GM21723 (cell line): ENCODE data around the gene TMEM101.
"Not testable (repeated sequence)": the region's sequence is repeated elsewhere in the genome, so short reads cannot be mapped to it uniquely, and the experiment has no call there.

ENCODE experiments used
- ATAC-seq: cut with Tn5 transposase; IDR thresholded peaks from one replicate; pipeline ENCODE4 v1.9.1; 2021; ENCODE audit warnings: mild to moderate bottlenecking, moderate library complexity; ENCODE audit not compliant: unreplicated experiment

TMEM101 gene

DNA sequence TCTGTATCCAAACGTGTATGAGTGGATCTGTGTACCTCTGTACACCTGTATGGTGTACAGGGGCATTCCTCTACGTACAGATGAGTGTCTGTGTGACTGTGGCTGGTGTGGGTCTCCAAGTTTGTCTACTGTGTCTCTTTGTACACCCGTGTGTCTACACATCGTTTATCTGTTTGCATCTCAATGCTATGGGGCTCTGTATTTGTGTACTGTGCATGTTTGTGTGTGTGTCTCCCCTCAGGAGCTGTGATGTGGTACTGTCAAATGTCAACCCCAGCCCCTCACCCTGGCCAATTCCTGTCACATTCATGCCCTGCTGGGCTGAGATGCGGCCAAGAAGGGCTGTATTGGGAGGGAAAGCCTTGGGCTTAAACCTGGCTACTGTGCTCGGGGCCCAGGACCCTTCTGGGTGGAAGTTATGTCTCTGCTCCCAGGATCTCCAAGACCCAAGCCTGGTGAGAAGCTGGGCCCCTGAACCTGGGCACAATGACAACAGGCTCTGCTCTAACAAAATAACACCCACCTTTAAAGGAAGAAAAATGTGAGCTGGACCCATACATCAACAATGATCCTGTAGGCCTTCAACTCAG lies 13.8 kb downstream of the TMEM101 start:
- ATAC-seq = no peak

DNA sequence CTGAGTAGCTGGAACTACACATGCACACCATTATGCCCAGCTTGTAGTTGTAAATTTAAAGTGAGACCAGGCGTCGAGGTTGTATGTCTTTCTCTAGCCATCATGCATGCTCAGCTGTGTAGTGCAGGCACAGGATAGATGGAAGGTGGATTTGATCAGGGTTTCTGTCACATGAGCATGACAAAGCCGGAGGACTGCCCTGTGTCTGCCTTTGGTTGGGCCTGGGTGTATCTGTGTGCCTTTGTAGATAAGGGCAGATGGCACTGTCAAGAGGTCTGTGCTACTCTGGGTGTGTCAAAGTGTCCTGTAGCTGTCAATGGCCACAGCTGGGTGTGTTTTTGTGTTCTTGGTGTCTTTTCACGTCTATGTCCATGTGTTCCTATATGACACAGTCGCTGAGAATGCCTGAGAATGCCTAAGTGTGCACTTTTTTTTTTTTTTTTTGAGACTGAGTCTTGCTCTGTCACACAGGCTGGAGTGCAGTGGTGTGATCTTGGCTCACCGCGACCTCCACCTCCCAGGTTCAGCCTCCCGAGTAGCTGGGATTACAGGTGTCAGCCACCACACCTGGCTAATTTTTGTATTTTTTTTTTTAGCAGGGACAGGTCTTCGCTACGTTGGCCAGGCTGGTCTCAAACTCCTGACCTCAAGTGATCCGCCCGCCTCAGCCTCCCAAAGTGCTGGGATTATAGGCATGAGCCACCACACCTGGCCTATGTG lies 14.5 kb downstream of the TMEM101 start:
- ATAC-seq = no peak

DNA sequence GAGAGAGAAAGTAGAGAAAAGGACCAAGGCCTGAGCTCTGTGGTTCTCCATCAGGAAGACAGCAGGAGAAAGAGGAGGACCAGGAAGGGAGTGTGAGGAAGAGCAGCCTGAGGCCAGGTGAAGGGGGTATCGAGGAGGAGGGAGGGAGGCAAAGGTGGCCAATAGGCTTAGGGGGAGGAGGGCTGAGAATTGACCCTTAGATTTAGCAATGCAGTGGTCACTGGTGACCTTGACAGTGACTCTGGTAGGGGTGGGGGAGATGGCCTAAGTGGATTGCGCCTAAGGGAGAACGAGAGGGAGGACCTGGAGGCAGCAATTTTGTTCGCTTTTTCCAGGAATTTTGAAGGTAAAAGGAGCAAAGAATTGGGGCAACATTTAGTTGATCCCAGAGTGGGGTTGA lies 15.7 kb downstream of the TMEM101 start:
- no peak for ATAC-seq

DNA sequence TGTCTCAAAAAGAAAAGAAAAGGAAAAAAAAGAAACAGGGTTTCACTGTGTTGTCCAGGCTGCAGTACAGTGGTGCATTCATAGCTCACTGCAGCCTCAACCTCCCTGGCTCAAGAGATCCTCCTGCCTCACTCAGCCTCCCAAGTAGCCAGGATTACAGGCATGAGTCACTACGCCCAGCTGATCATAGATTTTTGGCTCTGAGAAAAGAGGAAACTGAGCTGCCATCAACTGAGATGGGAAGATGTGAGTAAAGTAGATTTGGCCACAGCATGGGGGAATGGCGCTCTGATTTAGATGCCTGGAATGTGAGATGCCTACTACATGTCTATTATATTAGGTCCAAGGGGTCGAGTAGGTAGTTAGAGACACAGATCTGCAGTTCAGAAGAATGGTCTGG lies 16.2 kb downstream of the TMEM101 start:
- no peak for ATAC-seq

DNA sequence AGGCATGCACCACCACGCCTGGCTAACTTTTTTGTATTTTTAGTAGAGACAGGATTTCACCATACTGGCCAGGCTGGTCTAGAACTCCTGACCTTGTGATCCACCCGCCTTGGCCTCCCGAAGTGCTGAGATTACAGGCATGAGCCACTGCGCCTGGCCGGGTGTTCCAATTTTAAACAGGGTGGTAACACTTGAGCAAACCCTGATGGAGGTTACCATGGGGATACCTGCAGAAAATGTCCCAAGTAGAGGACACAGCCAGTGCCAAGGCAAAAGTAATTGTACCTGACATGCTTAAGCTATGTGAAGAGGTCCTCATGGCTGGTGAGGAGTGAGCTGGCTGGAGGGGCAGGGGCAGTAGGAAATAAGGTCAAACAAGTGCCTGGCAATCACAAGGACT lies 17.6 kb downstream of the TMEM101 start:
- not testable (repeated sequence) for ATAC-seq

DNA sequence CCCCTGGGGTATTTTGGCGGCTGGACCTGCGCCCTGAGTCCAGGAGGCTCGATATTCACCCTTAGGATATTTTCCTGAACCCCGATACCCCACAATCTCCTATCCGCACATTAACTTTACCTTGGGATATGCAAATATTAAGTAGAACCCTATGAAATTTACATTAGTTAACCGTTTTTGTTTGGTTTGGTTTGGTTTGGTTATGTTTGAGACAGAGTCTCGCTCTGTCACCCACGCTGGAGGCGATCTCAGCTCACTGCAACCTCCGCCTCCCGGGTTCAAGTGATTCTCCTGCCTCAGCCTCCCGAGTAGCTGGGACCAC lies 19.7 kb downstream of the TMEM101 start:
- no peak for ATAC-seq

DNA sequence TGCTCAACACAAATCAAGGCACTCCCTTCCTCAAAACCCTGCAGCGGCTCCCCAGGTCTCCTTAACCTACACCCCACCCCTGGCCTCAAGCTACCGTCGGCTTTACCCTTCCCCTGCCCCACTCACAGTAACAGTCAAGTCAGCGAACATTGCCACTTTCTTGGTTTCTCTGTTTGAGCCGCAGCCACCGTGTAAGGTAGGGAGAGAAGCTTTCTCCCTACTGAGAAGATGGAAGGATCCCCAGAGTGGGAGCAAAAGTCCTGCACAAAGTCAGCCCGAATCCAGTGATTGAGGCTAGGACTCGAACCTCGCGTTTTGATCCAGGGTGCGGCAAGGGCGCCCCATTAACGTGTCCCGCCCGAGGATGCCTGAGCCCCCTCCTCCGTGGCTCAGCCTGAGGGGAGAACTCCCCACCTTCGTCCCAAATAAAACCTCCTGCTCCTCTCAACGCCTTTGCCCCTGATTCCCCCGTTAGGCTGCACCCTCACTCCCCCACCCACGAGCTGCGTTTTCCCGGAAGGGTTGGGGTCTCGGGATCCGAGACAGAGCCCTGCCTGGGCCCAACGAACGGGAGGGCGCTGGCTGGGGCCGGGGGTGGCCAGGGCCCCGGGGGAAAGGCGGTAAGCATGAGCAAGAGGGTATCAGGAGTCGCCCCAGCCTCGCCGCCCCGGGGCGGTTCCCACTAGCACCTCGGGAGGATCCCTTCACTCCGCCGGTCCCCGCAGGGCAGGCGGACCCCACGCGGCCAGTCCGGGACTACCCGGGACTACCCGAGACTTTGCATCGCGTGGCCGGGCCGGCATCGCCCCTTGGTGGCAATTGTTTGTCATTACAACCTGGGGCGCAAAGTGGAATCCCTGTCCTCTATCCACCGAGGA lies 20.3 kb downstream of the TMEM101 start:
- no peak for ATAC-seq

DNA sequence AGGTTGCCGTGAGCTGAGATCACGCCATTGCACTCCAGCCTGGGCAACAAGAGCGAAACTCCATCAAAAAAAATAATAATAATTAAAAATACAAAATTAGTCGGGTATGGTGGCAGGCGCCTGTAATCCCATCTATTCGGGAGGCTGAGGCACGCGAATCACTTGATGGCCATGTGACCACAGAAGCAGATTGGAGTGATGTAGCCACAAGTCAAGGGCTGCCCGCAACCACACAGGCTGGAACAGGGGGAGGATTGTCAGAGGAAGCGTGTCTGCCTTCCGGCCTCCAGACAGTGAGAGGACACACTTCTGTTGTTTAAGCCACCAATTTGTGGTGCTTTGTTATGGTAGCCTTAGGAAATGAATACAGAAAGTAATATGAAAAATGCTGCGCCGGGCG lies 22.1 kb downstream of the TMEM101 start:
- no peak for ATAC-seq

DNA sequence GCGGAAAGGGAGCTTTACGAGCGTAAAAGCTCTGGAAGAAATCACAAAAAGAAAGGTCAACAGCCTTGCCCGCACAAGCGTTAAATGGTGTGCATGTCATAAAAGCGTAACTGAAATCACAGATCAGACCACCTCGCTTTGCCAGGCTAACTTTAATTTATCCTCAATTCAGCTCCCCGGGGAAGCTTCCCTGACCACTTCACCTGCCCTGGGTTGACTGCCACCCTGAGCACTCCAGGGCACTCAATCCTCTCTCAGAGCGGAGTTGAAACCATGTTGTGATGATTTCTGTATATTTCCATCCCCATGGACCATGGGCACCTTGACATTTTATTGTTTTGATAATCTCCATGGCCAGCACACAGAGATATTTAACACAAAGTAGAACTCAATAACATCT lies 26.5 kb downstream of the TMEM101 start:
- ATAC-seq = no peak

DNA sequence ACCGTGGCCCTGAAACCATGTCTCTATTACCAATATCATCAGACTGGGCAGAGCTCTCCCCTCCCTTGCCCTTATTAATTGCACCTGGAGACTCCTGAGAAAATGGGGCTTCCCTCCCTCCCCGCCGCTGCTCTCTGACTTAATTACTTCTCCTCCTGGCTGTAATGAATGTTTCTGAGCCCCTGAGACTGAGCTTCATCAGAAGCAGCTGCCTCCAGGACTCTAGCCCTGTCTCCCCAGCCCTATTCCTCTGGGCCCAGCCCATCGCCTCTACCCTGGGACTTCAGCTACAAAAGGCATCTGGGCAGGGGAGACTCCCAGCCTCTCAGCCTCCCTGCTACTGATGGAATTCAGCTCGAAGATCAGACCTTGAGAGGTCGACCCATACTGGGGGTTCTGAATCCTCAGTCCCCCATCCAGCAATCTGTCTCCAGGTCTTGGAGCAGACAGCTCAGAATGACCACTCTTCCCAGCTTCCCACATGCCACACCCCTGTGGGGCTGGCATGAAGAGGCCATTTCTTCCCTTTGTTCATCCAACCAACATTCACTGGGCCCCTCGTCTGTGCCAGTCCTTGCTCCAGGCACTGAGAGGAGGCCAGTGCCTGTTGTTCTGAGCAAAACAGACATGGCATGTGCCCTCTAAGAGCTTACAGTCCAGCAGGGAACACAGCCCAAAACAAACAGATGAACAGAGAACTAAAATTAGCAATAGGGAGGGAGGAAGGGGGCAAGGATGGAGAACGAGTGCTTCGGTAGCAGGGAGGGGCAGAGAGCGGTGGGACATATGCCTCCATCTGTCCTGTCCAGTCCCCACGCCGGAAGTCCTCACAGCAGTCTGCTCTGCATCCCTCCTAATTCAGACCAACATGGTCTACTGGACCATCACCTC lies 27.4 kb downstream of the TMEM101 start:
- no peak for ATAC-seq

DNA sequence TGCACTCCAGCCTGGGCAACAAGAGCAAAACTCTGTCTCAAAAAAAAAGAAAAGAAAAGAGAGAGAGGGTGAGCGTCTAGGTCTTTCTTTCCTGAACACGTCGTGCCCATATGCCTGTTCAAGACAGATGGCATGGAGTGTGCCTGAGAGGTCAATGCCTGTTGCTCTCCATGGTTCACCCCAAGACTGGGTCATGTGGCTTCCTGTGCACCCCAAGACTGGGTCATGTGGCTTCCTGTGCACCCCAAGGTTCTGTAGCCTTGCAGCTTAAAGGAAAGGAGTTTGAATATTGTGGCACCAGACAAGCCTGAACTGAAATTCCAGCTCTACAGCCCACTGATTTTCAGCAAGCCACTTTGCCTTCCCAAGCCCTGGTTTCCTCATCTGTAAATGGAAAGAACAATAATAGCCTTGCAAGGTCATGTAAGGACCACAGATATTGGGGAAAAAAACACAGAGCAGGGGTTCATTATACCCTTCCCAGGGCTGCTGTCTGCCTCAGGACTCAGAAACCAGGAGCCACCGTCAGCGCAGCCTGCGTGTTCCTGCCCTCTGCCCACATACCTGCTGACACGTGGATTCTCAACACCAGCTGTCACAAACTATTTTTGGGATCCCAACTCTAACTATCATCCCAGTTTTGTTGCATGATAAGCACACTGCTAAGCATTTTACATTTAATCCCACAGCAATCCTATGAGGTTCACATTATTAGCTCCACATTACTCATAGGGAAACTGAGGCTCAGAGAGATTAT lies 28.4 kb downstream of the TMEM101 start:
- ATAC-seq = no peak

DNA sequence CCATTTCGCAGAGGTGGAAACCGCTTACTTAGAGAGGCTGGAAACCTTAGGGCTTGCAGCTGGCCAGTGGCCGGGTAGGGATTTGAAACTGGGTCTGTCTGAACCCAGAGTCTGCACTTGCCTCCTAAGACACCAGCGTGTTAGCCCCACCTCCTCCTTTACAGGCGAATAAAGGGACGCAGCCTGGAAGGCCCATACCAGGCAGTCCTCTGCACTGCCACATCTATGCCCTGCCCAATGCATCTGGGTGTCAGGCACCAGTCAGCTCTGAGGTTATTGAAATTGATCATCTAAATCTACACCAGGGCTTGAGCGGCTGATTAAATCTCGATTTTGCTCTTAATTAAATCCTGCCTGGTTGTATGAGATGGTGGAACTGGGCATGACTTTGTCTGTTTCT lies 30.2 kb downstream of the TMEM101 start:
- no peak for ATAC-seq

DNA sequence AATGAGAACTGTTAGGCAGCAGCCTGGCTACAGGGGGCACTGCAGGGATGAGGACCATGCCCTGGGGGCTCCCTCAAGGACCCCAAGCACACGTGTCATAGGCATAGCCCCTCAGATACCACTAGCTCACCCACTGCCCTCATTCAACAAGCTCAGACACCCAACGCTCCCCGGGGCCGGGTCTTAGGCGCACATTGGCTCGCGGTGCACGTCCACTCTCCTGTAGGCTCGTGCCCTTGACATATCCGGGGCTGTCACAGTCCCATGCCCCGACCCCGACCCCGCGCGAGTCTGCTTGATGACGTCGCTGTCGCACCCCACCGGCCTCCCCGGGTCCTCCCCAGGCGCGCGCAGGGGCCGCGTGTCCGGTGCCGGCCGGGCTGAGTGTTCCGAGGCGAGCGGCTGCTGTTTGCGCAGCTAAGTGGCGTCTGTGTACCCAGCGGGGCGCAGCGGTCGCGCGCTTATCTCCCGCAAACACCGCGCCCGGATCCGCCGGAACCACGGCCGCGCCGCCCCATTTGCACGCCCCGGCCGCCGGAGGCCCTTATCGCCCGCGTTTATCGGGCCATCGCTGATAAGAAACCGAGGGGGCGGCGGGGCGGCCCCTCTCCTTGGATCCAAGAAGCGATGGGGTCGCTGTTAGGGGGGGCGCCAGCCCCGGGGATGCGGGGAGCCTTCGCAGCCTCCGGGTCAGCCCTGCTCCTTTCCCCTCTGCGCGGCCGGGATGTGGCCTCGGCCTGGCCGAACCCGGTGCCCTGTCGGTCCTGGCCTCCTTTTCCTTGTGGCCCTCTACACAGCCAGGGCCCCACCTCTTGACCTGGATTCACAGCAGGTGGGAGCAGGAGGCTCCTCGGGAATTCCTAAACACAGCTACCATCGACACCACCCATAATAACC lies 31.0 kb downstream of the TMEM101 start:
- no peak for ATAC-seq

DNA sequence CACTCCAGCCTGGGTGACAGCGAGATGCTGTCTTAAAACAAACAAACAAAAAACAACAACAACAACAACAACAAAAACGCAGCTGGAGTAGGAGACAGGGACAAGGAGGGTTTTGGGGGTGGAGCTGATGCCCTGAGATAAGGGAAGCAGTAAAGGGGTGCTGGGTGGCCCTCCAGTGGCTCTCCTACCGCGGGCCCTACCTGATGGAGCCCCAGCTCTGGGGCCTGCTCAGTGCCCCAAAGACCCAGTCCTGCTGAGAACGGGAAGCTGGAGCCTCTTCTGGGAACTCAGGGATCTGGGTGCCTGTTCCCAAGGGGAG lies 31.6 kb downstream of the TMEM101 start:
- ATAC-seq = no peak

DNA sequence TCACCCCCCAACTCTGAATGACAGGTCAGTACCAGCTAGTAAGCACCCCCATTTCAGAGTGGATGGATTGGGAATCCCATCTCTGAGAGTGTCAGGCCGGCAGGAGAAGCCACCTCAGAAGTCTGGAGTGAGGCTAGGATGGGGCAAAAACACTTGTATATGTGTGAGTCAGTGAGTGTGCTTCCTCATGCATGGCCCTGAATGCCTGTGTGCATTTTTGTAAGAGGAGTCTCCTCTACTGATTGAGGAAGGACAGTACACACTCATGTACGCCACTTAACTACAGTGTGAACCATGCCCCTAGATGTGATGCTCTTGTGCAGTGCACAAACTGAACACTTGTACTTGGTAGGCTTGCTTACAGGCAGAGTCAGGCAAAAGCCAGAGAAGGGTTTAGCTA lies 32.6 kb downstream of the TMEM101 start:
- no peak for ATAC-seq

DNA sequence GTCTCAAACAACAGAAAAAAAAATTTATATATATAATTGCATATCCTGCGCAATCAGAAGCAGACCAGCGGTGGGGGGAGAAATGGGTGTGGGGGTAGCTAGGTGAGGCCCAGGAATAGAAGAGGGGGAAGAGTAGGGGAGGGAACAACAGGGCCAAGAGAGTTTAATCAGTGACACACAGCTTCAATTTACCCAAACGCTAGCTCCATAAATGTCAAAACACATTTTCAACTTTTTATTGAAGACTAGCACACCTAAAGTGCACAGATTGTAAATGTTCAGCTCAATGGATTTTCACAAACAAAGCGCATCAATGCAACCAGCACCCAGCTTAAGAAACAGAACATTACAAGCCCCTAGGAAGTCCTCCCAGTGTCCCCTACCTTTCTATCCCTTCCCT lies 35.1 kb downstream of the TMEM101 start:
- no peak for ATAC-seq

DNA sequence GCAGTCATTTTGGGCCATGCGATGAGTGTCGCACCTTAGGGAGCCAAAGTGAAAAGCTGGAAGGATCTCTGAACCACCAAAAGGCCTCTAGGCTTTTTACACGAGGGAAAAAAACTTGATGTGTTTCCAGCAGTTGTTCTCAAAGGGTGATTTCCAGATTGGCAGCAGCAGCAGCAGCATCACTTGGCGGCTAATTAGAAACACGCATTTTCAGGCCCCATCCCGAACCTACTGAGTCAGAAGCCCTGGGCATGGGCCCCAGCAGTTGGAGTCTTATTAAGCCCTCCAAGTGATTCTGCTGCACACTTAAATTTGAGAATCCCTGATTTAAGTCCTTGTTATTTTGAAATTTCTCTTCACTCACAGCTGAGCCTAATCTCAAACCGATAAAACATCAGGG lies 35.8 kb downstream of the TMEM101 start:
- ATAC-seq = no peak

DNA sequence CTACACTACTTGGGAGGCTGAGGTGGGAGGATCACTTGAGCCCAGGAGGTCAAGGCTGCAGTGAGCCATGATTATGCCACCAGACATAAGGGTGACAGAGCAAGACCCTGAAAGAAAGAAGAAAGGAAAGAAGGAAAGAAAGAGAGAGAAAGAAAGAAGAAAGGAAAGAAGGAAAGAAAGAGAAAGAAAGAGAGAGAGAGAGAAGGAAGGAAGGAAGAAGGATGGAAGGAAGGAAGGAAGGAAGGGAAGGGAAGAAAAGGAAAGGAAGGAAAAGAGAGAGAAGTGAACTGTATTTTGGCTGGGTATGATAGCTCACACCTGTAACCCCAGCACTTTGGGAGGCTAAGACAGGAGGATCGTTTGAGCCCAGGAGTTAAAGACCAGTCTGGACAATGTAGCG lies 36.7 kb downstream of the TMEM101 start:
- no peak for ATAC-seq

DNA sequence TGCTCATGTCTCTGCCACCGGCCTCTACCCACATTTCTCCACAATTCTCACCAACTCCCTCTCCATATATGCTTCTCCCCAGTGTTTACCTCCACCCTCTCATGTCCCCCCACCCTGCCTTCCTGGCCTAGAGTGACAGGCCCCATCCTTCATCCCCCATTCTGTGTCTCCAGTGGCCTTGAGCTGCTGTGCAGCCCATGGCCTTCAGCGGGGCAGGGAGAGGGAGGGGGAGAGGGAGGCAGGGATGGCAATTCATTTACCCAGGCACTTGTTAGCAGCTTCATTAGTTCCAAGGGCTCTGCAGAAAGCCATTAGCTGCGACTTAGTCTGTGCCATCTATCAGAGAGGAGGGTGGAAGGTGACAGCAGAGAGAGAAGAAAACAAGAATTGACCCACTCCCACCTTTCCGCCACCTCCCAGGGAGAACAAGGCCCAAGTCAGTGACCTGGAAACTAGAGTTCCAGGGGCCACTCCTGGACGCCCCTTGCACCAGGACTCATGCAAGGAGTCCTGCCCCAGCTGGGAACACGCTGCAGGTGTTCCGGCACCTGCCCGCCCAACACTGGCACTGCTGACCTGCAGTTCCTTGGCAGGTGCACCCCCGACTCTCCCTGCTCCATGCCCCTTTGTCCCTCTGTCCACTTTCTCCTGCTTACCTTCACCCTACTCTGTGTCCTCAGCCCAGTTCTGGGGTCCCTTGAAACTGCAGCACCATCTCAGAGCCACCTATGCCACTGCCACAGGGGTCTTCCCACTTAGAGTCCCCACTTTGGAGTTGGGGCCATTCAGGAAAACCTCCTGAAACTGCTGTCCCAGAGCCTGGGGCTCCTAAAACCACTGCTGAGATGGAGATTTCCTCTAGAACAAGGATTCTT lies 37.6 kb downstream of the TMEM101 start:
- ATAC-seq = no peak
